Activated CD8-positive, alpha-beta memory T cell treated with anti-CD3 and anti-CD28 coated beads, Interleukin-2, amount 10 ng/mL, durations not matched to agents 7 days and 5 days (primary cell): ENCODE results near the gene AK4. TPM values are rescaled to one million over a fixed set of nuclear protein-coding genes. Genes with fewer than 3 reads are reported as not detected.

ENCODE experiments used
- ATAC-seq: fragments of 150-1000 bp; cut with Tn5 transposase; one replicate; pipeline ENCODE4 v1.10.0; 2021; ENCODE audit warnings: moderate library complexity
- CTCF ChIA-PET: fragments of 350-600 bp; sonication (Branson Sonifier 250); formaldehyde crosslinking; loops from one replicate; lab custom pipeline; 2021; ENCODE audit warnings: antibody characterized with exemption; lab: Charles Lee
- DNase-seq: peaks from one replicate; pipeline ENCODE4 v3.0.0-alpha.2; 2020
- H3K27ac Mint-ChIP-seq: one replicate; pipeline ENCODE4 v1.8.0; 2021; ENCODE audit warnings: mild to moderate bottlenecking, mixed read lengths
- H3K27me3 Mint-ChIP-seq: one replicate; pipeline ENCODE4 v1.8.0; 2021; ENCODE audit warnings: mixed read lengths
- H3K36me3 Mint-ChIP-seq: one replicate; pipeline ENCODE4 v1.8.0; 2021; ENCODE audit warnings: mild to moderate bottlenecking, mixed read lengths
- H3K4me1 Mint-ChIP-seq: one replicate; pipeline ENCODE4 v1.8.0; 2021; ENCODE audit warnings: mixed read lengths
- H3K4me3 Mint-ChIP-seq: one replicate; pipeline ENCODE4 v1.8.0; 2021; ENCODE audit warnings: mild to moderate bottlenecking, moderate library complexity, mixed read lengths
- H3K9me3 Mint-ChIP-seq: one replicate; pipeline ENCODE4 v1.8.0; 2022; ENCODE audit warnings: low read depth, mixed read lengths
- total RNA-seq, 2 experiments: library from RNA; stranded (reverse); gene quantifications; one replicate each; pipeline ENCODE4 v1.2.3, GENCODE V29; 2021

Gene AK4
- total RNA-seq, 2 experiments from 2014 or later = 51.5 to 60.5 TPM

DNA sequence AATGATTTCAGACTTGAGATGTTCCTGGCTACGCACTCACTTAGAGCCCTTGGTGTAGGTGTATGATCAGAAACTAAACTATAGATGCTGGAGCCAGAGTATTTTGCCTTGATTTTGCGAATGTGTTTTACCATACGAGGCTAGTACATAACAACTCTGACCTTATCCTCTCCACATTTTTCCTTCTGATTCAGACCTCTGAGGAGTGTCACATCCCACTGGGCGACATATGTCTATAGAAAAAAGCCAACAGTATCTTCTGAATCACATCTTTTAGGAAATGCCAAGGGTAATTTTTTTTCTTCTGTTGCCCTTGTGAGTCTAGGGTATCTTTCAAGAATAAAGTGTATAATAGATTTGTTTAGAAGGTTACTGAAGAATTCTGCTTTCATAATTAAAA is 49.6 kb downstream of the AK4 start:
- peaks cover 46% of the 10 kb centered on the region for H3K36me3 Mint-ChIP-seq
- H3K4me3 Mint-ChIP-seq = no peak overlapping the region
- no peak for ATAC-seq
- no peak for DNase-seq
- peaks cover 20% of the 10 kb centered on the region for H3K4me1 Mint-ChIP-seq
- no peaks in the 10 kb centered on the region for H3K27me3 Mint-ChIP-seq
- CTCF ChIA-PET = interaction anchor here (1.1 kb wide), 1 partner anchor 11 kb away, joined by 4 read pairs; no protein-coding TSS in a partner anchor
- no peak overlapping the region for H3K27ac Mint-ChIP-seq
- H3K9me3 Mint-ChIP-seq = no peaks in the 10 kb centered on the region

DNA sequence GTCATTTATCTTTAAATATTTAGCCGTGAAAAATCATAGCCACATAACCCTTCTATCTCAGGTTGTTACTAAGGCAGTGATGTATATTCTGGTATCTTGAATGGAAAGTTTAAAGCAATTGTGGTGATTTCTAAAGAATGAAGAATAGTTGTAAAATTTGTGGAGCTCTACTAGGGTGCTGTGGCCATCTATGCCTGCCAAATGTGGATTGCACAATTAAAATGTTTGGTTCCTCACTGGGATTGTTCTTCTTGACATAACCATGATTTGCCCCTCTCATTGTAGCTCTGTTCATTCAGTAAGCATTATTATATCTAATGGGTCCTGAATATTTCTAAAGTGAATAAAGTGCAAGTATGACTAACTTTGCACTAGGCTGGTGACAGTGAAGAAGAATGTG is 50.1 kb downstream of the AK4 start:
- peaks cover 42% of the 10 kb centered on the region for H3K36me3 Mint-ChIP-seq
- no peak overlapping the region for H3K4me3 Mint-ChIP-seq
- no peak for ATAC-seq
- CTCF ChIA-PET = interaction anchor here (1.1 kb wide), 1 partner anchor 11 kb away, joined by 4 read pairs; no protein-coding TSS in a partner anchor
- no peak overlapping the region for H3K27ac Mint-ChIP-seq
- H3K9me3 Mint-ChIP-seq = no peaks in the 10 kb centered on the region
- H3K27me3 Mint-ChIP-seq = no peaks in the 10 kb centered on the region
- no peak for DNase-seq
- peaks cover 20% of the 10 kb centered on the region for H3K4me1 Mint-ChIP-seq

DNA sequence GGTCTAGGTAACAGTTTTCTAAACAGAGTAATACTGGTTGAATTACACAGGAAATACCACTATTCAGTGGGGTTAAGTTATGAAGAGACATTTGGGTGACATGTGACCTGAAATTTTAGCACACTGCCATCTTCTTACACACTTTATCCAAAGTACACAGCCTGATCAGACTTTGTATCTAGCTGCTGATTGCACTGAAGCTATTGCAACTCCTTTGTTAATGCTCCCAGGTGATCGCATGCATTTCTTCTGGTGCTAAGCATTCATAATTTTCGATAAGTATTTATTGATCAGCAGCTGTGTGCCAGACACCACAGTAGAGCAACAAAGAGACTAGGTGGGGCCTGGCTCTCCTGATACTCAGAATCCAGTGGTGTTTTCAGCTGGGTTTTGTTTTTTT is 52.4 kb downstream of the AK4 start:
- ATAC-seq = no peak
- CTCF ChIA-PET = no interaction called here
- Mint-ChIP-seq H3K36me3 (peaks cover 30% of the 10 kb centered on the region), H3K4me3 (no peak overlapping the region), H3K27ac (no peak overlapping the region), H3K27me3 (no peaks in the 10 kb centered on the region), H3K9me3 (no peaks in the 10 kb centered on the region), H3K4me1 (peaks cover 18% of the 10 kb centered on the region)
- DNase-seq = no peak

GRCh38 chr1:65206836-65207235 is 58.8 kb downstream of the AK4 start:
- H3K4me1 Mint-ChIP-seq = peaks cover 21% of the 10 kb centered on the region
- H3K9me3 Mint-ChIP-seq = no peaks in the 10 kb centered on the region
- H3K4me3 Mint-ChIP-seq = no peak overlapping the region
- H3K36me3 Mint-ChIP-seq = peaks cover 7% of the 10 kb centered on the region
- ATAC-seq (no peak), DNase-seq (no peak)
- H3K27ac Mint-ChIP-seq = no peak overlapping the region
- CTCF ChIA-PET = interaction anchor here (1.6 to 1.8 kb wide), 2 partner anchors 9 to 132 kb away, joined by 3 to 6 read pairs; no protein-coding TSS in a partner anchor
- no peaks in the 10 kb centered on the region for H3K27me3 Mint-ChIP-seq

GRCh38 chr1:65207317-65207716 is 59.3 kb downstream of the AK4 start:
- Mint-ChIP-seq H3K4me1 (peaks cover 21% of the 10 kb centered on the region), H3K27me3 (no peaks in the 10 kb centered on the region), H3K27ac (peak overlapping the region; percentile 10), H3K9me3 (no peaks in the 10 kb centered on the region), H3K36me3 (peaks cover 7% of the 10 kb centered on the region), H3K4me3 (peak overlapping the region; percentile 15)
- ATAC-seq = peak; percentile 76
- DNase-seq = peak; percentile 45
- CTCF ChIA-PET = interaction anchor here (1.5 to 1.8 kb wide), 3 partner anchors 8 to 1239 kb away, joined by 3 to 6 read pairs (median 3); no protein-coding TSS in a partner anchor

- ATAC-seq (no peak), DNase-seq (no peak)
- Mint-ChIP-seq H3K27me3 (no peaks in the 10 kb centered on the region), H3K9me3 (no peaks in the 10 kb centered on the region), H3K4me3 (no peak overlapping the region), H3K27ac (no peak overlapping the region), H3K4me1 (peaks cover 27% of the 10 kb centered on the region), H3K36me3 (peaks cover 7% of the 10 kb centered on the region)
- CTCF ChIA-PET = interaction anchor here (0.5 to 1.6 kb wide), 10 partner anchors 11 to 1238 kb away, joined by 3 to 8 read pairs (median 3); no protein-coding TSS in a partner anchor
Measured at GRCh38 chr1:65208563-65208973, 60.6 kb downstream of the AK4 start.

DNA sequence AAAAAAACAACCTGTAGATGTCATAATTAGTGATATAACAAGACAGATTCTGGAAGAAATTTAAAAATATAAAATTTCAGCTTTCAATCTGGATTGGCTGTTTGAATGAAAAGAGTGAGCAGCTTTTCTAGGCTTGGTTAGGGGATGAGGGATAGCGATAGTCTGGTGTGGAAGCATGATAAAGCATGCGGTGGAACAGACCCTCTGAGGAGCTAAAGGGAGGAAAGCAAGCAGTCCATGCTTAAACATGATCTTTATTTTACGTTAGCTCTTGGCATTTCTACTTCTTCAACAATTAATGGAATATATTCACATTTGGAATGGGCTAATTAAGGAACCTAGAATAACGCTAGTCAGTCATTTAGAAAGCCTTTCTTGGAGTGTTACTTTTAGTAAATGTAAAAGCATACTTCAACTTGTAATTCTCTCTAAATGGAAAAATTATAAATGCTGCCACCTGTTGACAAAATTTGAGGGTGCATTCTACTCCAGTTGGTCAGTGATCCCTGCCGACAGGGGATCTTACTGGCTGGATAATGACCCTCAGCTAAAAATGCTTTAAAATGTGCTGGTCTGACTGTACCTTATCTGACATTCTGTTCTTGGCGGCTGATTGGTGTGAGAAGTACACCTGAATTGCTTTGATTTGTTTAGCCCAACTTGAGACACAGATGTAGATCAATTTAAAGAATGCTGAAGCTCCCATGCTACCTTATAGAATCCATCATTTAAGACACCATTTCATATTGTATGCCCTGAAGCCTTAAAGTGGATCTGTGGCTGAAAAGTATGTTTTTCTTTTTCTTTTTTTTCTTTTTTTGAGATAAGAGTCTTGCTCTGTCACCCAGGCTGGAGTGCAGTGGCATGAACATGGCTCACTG is 61.2 kb downstream of the AK4 start:
- CTCF ChIA-PET = interaction anchor here (0.7 to 1.6 kb wide), 10 partner anchors 11 to 479 kb away, joined by 3 to 8 read pairs (median 3); no protein-coding TSS in a partner anchor
- no peak for ATAC-seq
- Mint-ChIP-seq H3K4me3 (no peak overlapping the region), H3K36me3 (peaks cover 4% of the 10 kb centered on the region), H3K27me3 (no peaks in the 10 kb centered on the region), H3K27ac (no peak overlapping the region), H3K9me3 (no peaks in the 10 kb centered on the region), H3K4me1 (peaks cover 28% of the 10 kb centered on the region)
- DNase-seq = no peak

DNA sequence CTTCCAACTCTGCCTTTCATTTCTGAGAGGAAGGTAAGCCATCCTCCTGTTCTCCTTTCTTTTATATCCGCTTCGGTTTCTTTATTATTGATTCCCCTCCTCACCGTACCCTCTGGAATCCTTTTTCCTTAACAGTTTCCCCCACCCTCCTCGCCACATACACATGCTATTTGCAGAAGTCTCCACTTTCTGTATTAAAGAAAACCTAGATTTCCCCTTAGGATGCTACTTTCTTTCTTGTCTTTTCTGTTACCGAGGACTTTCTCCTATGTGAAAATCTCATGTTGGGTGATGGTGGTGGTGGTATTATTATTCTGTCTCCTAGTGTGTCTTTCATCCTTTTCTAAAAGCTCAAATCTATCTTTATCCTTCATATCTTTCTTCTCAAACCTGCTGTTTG is 62.3 kb downstream of the AK4 start:
- no peaks in the 10 kb centered on the region for H3K27me3 Mint-ChIP-seq
- DNase-seq (no peak), ATAC-seq (no peak)
- CTCF ChIA-PET = interaction anchor here (1.1 kb wide), 1 partner anchor 249 kb away, joined by 4 read pairs; no protein-coding TSS in a partner anchor
- H3K36me3 Mint-ChIP-seq = peaks cover 4% of the 10 kb centered on the region
- H3K27ac Mint-ChIP-seq = no peak overlapping the region
- no peak overlapping the region for H3K4me3 Mint-ChIP-seq
- H3K4me1 Mint-ChIP-seq = peaks cover 31% of the 10 kb centered on the region
- H3K9me3 Mint-ChIP-seq = no peaks in the 10 kb centered on the region

DNA sequence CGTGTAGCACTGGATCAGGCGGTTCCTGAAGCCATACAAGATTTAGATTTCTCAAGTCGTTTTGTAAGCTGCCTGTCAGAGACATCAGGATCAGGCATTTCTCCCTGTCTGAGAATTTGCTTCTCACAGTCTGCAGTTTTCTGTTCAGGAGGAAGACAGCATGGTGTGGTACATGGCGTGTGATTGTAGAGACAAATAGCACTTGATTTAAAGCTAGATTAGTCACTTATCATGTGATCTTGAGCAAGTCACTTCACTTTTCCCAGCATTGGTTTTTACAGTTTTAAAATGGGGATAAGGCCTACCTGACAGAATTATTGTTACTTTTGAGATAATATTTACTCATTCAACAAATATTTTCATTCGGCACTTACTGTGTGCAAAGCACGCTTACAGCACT is 63.3 kb downstream of the AK4 start:
- Mint-ChIP-seq H3K9me3 (no peaks in the 10 kb centered on the region), H3K36me3 (peaks cover 7% of the 10 kb centered on the region), H3K4me3 (no peak overlapping the region), H3K27me3 (no peaks in the 10 kb centered on the region), H3K27ac (no peak overlapping the region), H3K4me1 (peaks cover 36% of the 10 kb centered on the region)
- CTCF ChIA-PET = interaction anchor here (0.7 to 1.1 kb wide), 2 partner anchors 248 to 1033 kb away, joined by 3 to 4 read pairs; no protein-coding TSS in a partner anchor
- DNase-seq (no peak), ATAC-seq (no peak)

- Mint-ChIP-seq H3K4me3 (no peak overlapping the region), H3K36me3 (peaks cover 13% of the 10 kb centered on the region), H3K27ac (no peak overlapping the region), H3K27me3 (no peaks in the 10 kb centered on the region), H3K4me1 (peaks cover 28% of the 10 kb centered on the region), H3K9me3 (no peaks in the 10 kb centered on the region)
- DNase-seq (no peak), ATAC-seq (no peak)
- CTCF ChIA-PET = interaction anchor here (0.7 to 1.2 kb wide), 2 partner anchors 9 to 206 kb away, joined by 3 to 5 read pairs; no protein-coding TSS in a partner anchor
Measured at GRCh38 chr1:65213271-65214023, 65.4 kb downstream of the AK4 start.

- peaks cover 18% of the 10 kb centered on the region for H3K36me3 Mint-ChIP-seq
- ATAC-seq = no peak
- peaks cover 22% of the 10 kb centered on the region for H3K4me1 Mint-ChIP-seq
- H3K4me3 Mint-ChIP-seq = no peak overlapping the region
- H3K27me3 Mint-ChIP-seq = no peaks in the 10 kb centered on the region
- H3K27ac Mint-ChIP-seq = no peak overlapping the region
- H3K9me3 Mint-ChIP-seq = no peaks in the 10 kb centered on the region
- CTCF ChIA-PET = interaction anchor here (1.6 kb wide), 1 partner anchor 22 kb away, joined by 5 read pairs; no protein-coding TSS in a partner anchor
- DNase-seq = no peak
Measured at GRCh38 chr1:65214340-65215027, 66.5 kb downstream of the AK4 start.

DNA sequence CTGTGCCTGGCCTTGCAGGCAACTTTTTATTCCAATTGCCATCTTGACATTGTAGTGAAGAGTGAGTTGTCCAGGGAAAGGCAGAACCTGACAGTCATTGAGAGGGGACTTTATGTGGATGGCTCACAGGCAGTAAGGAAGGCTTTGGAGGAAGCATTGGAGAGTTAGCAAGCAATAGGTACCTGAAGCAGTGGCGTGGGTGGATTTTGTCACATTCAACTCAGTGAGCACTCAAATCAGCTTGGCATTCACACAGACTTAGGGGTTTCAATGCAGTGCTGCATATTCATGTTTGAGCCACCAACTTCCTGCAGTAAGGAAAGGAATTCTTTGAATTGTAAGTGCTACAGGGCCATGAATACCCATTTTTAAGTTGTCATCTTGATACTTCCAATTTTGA is 69.0 kb downstream of the AK4 start:
- ATAC-seq (no peak), DNase-seq (no peak)
- H3K27ac Mint-ChIP-seq = no peak overlapping the region
- H3K4me3 Mint-ChIP-seq = no peak overlapping the region
- H3K36me3 Mint-ChIP-seq = peaks cover 33% of the 10 kb centered on the region
- H3K27me3 Mint-ChIP-seq = no peaks in the 10 kb centered on the region
- H3K4me1 Mint-ChIP-seq = peaks cover 22% of the 10 kb centered on the region
- no peaks in the 10 kb centered on the region for H3K9me3 Mint-ChIP-seq
- CTCF ChIA-PET = interaction anchor here (0.6 to 1.7 kb wide), 3 partner anchors 12 to 243 kb away, joined by 3 to 5 read pairs (median 4); partner anchors contain the start of gene AK4
